Left ventricle myocardium inferior (tissue), 1 donor: Measurements from ENCODE around the gene RNF7. TPM values are rescaled to one million over a fixed set of nuclear protein-coding genes. Genes with fewer than 3 reads are reported as not detected.

Experiments used
- DNase-seq: peaks from one replicate; pipeline ENCODE4 v3.0.0-alpha.2; 2020
- H3K27ac ChIP-seq: fragments of 200-600 bp; replicated peaks from 2 replicates; pipeline ENCODE4 v1.8.0; 2021
- H3K27me3 ChIP-seq: fragments of 200-600 bp; 2 replicates; pipeline ENCODE4 v1.8.0; 2021; ENCODE audit warnings: low read depth
- H3K36me3 ChIP-seq: fragments of 200-600 bp; 2 replicates; pipeline ENCODE4 v1.8.0; 2021
- H3K4me1 ChIP-seq: fragments of 200-600 bp; 2 replicates; pipeline ENCODE4 v1.8.0; 2021
- H3K4me3 ChIP-seq: fragments of 200-600 bp; 2 replicates; pipeline ENCODE4 v1.8.0; 2021; ENCODE audit warnings: mild to moderate bottlenecking, moderate library complexity
- H3K9me3 ChIP-seq: fragments of 200-600 bp; replicated peaks from 2 replicates; pipeline ENCODE4 v1.8.0; 2021
- CTCF ChIP-seq: fragments of 200-600 bp; IDR thresholded peaks from 2 replicates; pipeline ENCODE4 v1.8.0; 2021; ENCODE audit warnings: antibody characterized with exemption, mild to moderate bottlenecking, borderline replicate concordance
- intact Hi-C: fragments of 100-400 bp; cut with micrococcal nuclease; formaldehyde crosslinking; loops from one replicate; pipeline ENCODE4 v1.11.0; 2022
- total RNA-seq: library from RNA; stranded (reverse); fragmentation: NEBNext Ultra II Directional; extraction: Animal tissue kit (Norgen Biotek cat#: 25700); gene quantifications from one replicate; pipeline ENCODE4 v1.2.1, GENCODE V29; 2021
- donor health status: DM: no; HTN: yes; CAD: no; lungs with severe emphysema.

Gene RNF7
- total RNA-seq, 1 donor from 2014 or later: 89.6 TPM

GRCh38 chr3:141707741-141708203 lies 30.3 kb upstream of the RNF7 start:
- Histone ChIP-seq H3K4me1 (no peaks in the 10 kb centered on the region), H3K36me3 (no peaks in the 10 kb centered on the region), H3K4me3 (no peak overlapping the region), H3K9me3 (no peaks in the 10 kb centered on the region), H3K27me3 (no peaks in the 10 kb centered on the region), H3K27ac (no peak overlapping the region)
- DNase-seq: no peak
- no peak for TF ChIP-seq CTCF
- intact Hi-C loops: no loop called here

- TF ChIP-seq CTCF: no peak
- no peaks in the 10 kb centered on the region for H3K9me3 ChIP-seq
- no peaks in the 10 kb centered on the region for H3K36me3 ChIP-seq
- no peak overlapping the region for H3K4me3 ChIP-seq
- intact Hi-C loops: no loop called here
- no peak overlapping the region for H3K27ac ChIP-seq
- H3K27me3 ChIP-seq: no peaks in the 10 kb centered on the region
- no peaks in the 10 kb centered on the region for H3K4me1 ChIP-seq
- no peak for DNase-seq
Measured at GRCh38 chr3:141708367-141708766, 29.7 kb upstream of the RNF7 start.

GRCh38 chr3:141709126-141709770 lies 28.9 kb upstream of the RNF7 start:
- TF ChIP-seq CTCF: no peak
- H3K27me3 ChIP-seq: no peaks in the 10 kb centered on the region
- H3K36me3 ChIP-seq: no peaks in the 10 kb centered on the region
- no peak for DNase-seq
- no peak overlapping the region for H3K4me3 ChIP-seq
- no peaks in the 10 kb centered on the region for H3K9me3 ChIP-seq
- H3K27ac ChIP-seq: no peak overlapping the region
- intact Hi-C loops: no loop called here
- H3K4me1 ChIP-seq: no peaks in the 10 kb centered on the region

GRCh38 chr3:141710121-141710520 lies 28.0 kb upstream of the RNF7 start:
- H3K4me1 ChIP-seq: no peaks in the 10 kb centered on the region
- H3K27ac ChIP-seq: no peak overlapping the region
- intact Hi-C loops: no loop called here
- no peak overlapping the region for H3K4me3 ChIP-seq
- no peaks in the 10 kb centered on the region for H3K36me3 ChIP-seq
- H3K27me3 ChIP-seq: no peaks in the 10 kb centered on the region
- TF ChIP-seq CTCF: no peak
- peaks cover 3% of the 10 kb centered on the region for H3K9me3 ChIP-seq
- DNase-seq: no peak

- Histone ChIP-seq H3K4me1 (no peaks in the 10 kb centered on the region), H3K9me3 (peaks cover 13% of the 10 kb centered on the region), H3K27me3 (no peaks in the 10 kb centered on the region), H3K27ac (no peak overlapping the region), H3K36me3 (no peaks in the 10 kb centered on the region), H3K4me3 (no peak overlapping the region)
- intact Hi-C loops: no loop called here
- DNase-seq: no peak
- TF ChIP-seq CTCF: no peak
Measured at GRCh38 chr3:141710888-141711616, 27.0 kb upstream of the RNF7 start.
